Type B pancreatic cell (in vitro differentiated cells): ENCODE results near the gene HAPLN3. TPM values are rescaled to one million over a fixed set of nuclear protein-coding genes. Genes with fewer than 3 reads are reported as not detected.

Source experiments
- DNase-seq: peaks from one replicate; pipeline ENCODE4 v3.0.0; 2021; ENCODE audit warnings: mixed read lengths; ENCODE audit not compliant: unreplicated experiment; ENCODE audit errors: extremely low spot score
- H3K27ac Mint-ChIP-seq: 2 replicates; pipeline ENCODE4 v1.8.0; 2021; ENCODE audit warnings: mild to moderate bottlenecking, mixed read lengths
- H3K27me3 Mint-ChIP-seq: 2 replicates; pipeline ENCODE4 v1.8.0; 2021; ENCODE audit warnings: mixed read lengths
- H3K36me3 Mint-ChIP-seq: 2 replicates; pipeline ENCODE4 v1.8.0; 2021; ENCODE audit warnings: mixed read lengths
- H3K4me1 Mint-ChIP-seq: one replicate; pipeline ENCODE4 v1.8.0; 2021; ENCODE audit warnings: mixed read lengths; ENCODE audit not compliant: unreplicated experiment
- H3K4me3 Mint-ChIP-seq: 2 replicates; pipeline ENCODE4 v1.8.0; 2021; ENCODE audit warnings: mild to moderate bottlenecking, mixed read lengths
- H3K9me3 Mint-ChIP-seq: 2 replicates; pipeline ENCODE4 v1.8.0; 2021; ENCODE audit warnings: mixed read lengths
- CTCF ChIP-seq: fragments of 200-600 bp; sonication (generic); conservative IDR thresholded peaks from 2 replicates; pipeline ENCODE4 v1.5.0; 2021; ENCODE audit warnings: antibody characterized with exemption, mild to moderate bottlenecking
- total RNA-seq: library from RNA; stranded (reverse); gene quantifications from 2 replicates; pipeline ENCODE4 v1.2.1, GENCODE V29; 2021; ENCODE audit warnings: low replicate concordance

The HAPLN3 gene
- total RNA-seq, 1 donor from 2014 or later: 10.4 TPM

- TF ChIP-seq CTCF: peak; percentile 48
- Mint-ChIP-seq H3K27ac (peak within 1 kb of the TSS; percentile 87), H3K27me3 (peaks cover 4% of the 10 kb centered on the region), H3K36me3 (peaks cover 12% of the 10 kb centered on the region), H3K4me1 (peaks cover 26% of the 10 kb centered on the region), H3K9me3 (no peaks in the 10 kb centered on the region), H3K4me3 (peak within 1 kb of the TSS; percentile 93)
- peak; percentile 80 for DNase-seq
Measured at GRCh38 chr15:88913017-88913849, 17.9 kb upstream of the HAPLN3 start, which contains the start of gene MFGE8. Gene MFGE8 (minus strand): TSS chr15:88913379. CDS start chr15:88913319, 60 bp downstream.

GRCh38 chr15:88912500-88912921 is 17.2 kb upstream of the HAPLN3 start:
- H3K36me3 Mint-ChIP-seq: peaks cover 15% of the 10 kb centered on the region
- peaks cover under 1% of the 10 kb centered on the region for H3K27me3 Mint-ChIP-seq
- peak overlapping the region; percentile 68 for H3K27ac Mint-ChIP-seq
- peaks cover 26% of the 10 kb centered on the region for H3K4me1 Mint-ChIP-seq
- H3K4me3 Mint-ChIP-seq: peak overlapping the region; percentile 93
- H3K9me3 Mint-ChIP-seq: no peaks in the 10 kb centered on the region
- TF ChIP-seq CTCF: no peak
- no peak for DNase-seq

- Mint-ChIP-seq H3K36me3 (peaks cover 15% of the 10 kb centered on the region), H3K4me3 (peak overlapping the region; percentile 93), H3K9me3 (no peaks in the 10 kb centered on the region), H3K27ac (peak overlapping the region; percentile 68), H3K4me1 (peaks cover 26% of the 10 kb centered on the region), H3K27me3 (no peaks in the 10 kb centered on the region)
- no peak for DNase-seq
- no peak for TF ChIP-seq CTCF
Measured at GRCh38 chr15:88911766-88912118, 16.4 kb upstream of the HAPLN3 start.

GRCh38 chr15:88909956-88910831 is 14.8 kb upstream of the HAPLN3 start:
- H3K4me1 Mint-ChIP-seq: peaks cover 28% of the 10 kb centered on the region
- H3K9me3 Mint-ChIP-seq: no peaks in the 10 kb centered on the region
- H3K36me3 Mint-ChIP-seq: peaks cover 15% of the 10 kb centered on the region
- peak overlapping the region; percentile 86 for H3K4me3 Mint-ChIP-seq
- TF ChIP-seq CTCF: no peak
- H3K27ac Mint-ChIP-seq: no peak overlapping the region
- H3K27me3 Mint-ChIP-seq: no peaks in the 10 kb centered on the region
- no peak for DNase-seq

GRCh38 chr15:88908697-88909621 is 13.6 kb upstream of the HAPLN3 start:
- H3K4me3 Mint-ChIP-seq: peak overlapping the region; percentile 20
- no peak for DNase-seq
- H3K27ac Mint-ChIP-seq: no peak overlapping the region
- no peaks in the 10 kb centered on the region for H3K27me3 Mint-ChIP-seq
- no peaks in the 10 kb centered on the region for H3K9me3 Mint-ChIP-seq
- H3K4me1 Mint-ChIP-seq: peaks cover 36% of the 10 kb centered on the region
- peaks cover 15% of the 10 kb centered on the region for H3K36me3 Mint-ChIP-seq
- TF ChIP-seq CTCF: no peak
